NCI-H82 treated with DMSO at 0.1 percent for 48 hours (cell line): ENCODE data around the gene FAM221A.
A peak's percentile ranks its signal among the peaks of the same experiment; 100 is the strongest.
"Not testable (repeated sequence)": the region's sequence is repeated elsewhere in the genome, so short reads cannot be mapped to it uniquely, and the experiment has no call there.

Source experiments
- DNase-seq: peaks from one replicate; lab custom pipeline; 2025; ENCODE audit not compliant: unreplicated experiment; lab: John Stamatoyannopoulos, UW

Gene FAM221A

DNA sequence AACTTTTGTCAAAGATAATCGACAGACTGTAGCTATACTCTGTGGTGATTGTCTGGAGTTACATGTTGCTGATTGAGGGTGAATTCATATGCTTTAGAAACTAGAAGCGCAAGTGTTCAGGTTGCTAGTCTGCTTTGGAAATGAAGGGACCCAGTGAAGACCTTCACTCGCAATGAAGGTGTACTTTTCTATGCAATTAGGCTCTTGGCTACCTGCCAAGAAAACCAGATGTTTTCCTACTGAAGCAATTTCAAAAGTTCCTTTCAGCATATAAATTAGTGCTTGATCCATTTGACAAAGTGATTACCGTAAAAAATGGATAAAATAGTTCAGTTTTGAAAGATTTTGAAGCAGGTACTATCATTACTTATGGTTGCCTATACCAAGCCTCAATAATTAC, 20.0 kb downstream of the FAM221A start:
- no peak for DNase-seq

DNA sequence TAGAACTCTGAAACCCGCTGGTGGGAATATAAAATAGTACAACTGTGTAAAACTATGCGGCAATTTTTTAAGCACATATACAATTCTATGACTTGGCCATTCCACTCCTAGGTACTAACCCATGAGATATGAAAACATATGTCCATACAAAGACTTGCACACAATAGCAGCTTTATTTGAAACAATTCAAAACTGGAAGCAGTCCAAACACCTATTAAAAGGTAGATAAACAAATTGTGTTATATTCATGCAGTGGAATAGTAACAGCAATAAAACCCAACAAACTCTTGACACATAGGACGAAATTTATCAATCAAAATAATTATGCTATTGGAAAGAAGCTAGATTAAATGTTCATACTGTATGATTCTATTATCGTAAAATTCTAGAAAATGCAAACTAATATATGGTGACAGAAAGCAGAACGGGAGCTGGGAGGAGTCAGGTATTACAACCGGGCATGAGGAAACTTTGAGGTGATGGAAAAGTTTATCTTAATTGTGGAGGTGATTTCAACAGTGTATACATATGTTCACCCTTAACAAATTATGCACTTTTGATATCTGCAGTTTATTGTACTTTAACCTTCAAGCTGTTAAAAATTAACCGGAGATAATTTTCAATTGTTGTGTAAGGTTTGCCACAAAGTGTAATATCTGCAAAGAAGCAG, 29.2 kb downstream of the FAM221A start:
- no peak for DNase-seq

DNA sequence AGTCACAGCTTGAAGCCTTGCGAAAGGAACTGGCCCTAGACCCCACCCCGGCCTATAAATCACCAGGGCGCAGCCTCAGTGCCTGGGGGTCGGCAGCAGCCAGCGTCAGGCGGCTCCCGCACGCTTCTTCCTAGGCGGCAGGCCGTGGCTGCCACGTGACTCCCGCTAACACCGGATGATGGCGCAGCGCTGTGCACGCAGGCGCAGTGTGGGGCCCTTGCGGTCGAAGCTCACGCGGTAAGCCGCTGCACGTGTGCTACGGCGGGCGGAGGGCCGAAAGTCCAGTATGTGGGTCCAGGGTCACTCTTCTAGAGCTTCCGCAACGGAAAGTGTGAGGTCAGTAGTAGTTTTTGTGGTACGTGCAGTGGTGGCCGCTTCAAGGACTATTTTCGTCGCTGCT, 30.0 kb downstream of the FAM221A start, which contains the start of gene STK31:
STK31 (plus strand) TSS at position 220 of the 400 bp plus-strand sequence; CDS start at position 287, 67 bp downstream.
- DNase-seq, result no peak

DNA sequence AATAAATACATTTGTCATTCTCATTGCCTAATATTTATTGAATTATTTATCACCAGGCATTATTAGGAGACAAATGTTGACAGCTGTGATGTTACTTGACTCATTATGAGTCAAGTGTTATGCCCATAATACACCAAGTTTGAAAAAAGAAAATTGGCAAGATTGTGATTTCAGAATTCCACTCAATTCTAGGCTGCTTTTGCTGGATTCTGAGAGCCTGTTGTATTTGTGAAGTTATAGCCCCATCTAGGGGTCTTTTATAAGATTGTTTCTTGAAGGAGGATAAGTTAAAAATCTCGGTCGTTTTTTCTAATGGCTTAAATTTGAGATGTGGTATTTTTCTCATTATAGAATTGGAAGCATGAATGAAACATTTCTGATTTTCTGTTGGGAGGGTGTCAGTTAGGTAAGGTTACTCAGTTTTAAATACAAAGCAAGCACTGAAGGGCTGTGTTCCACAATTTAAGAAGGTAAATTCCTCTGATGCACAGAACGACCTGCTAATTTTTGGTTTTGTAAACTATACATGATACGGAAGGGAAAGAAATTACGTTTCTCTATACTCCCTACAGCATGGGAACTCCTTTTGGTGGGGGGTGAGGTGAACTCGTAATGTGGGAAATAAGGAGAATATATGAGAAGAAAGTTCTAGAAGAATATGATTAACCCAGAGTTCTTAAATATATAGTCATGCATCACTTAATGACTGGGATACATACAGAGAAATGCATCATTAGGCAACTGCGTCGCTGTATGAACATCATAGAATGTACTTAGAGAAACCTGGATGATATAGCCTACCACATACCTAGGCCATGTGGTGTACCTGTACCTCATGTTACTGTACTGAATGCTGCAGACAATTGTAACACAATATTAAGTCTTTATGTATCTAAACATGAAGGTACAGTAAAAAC, 32.6 kb downstream of the FAM221A start:
- DNase-seq, result peak; percentile 38

DNA sequence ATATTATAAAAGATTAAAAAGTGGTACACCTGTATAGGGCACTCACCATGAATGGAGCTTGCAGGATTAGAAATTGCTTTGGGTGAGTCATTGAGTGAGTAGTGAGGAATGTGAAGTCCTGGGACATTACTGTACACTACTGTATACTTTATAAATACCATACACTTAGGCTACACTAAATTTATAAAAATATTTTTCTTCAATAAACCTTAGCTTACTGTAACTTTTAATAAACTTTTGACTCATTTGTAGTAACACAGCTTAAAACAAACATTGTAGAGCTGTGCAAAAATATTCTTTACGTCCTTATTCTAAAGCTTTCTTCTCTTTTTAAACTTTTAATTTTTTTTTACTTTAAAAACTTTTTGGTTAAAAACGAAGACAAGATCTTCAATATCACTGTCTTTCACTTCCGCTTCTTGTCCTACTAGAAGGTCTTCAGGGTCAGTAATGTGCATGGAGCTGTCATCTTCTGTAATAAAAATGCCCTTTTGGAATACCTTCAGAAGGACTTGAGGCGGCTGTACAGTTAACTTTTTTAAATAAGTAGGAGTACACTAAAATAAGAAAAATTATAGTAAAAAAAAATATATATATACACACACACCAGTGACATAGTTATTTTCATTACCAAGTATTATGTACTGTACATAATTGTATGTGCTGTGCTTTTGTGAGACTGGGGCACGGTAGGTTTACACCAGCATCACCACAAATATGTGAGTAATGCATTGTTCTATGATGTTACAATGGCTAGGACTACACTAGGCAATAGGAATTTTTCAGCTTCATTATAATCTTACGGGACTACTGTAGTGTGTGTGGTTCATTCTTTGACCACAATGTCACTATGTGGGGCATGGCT, 33.5 kb downstream of the FAM221A start:
- DNase-seq, result no peak

DNA sequence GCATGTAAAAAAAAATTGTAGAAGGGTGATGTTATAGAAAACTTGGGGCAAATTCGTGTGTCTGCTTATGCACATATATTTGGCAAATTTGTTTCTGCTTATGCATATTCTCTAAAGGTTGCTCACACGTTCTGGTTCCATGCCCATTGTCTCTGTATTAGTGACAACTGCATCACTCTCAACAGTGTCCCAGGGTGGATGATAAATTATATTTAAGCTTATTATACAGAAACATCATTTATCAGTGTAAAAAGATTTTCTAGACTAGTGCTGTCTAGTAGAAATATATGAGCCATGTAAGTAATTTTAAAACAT, 34.1 kb downstream of the FAM221A start:
- no peak for DNase-seq

DNA sequence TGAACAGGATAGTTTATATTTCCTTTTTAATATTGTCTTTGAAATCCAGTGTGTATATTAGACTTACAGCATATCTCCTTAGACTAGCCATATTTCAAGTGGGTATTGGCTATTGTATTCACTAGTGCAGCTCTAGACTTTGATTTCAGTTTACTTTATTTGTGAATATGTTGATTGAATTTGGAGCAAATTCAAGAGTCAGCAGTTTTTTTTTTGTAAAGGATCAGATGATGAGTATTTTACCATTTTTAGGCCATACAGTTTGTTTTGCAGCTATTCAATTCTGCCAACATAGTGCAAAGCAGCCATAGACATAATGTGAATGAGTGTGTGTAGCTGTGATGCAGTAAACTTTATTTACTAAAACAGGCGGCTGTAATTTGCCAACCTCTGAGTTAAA, 34.6 kb downstream of the FAM221A start:
- no peak for DNase-seq

DNA sequence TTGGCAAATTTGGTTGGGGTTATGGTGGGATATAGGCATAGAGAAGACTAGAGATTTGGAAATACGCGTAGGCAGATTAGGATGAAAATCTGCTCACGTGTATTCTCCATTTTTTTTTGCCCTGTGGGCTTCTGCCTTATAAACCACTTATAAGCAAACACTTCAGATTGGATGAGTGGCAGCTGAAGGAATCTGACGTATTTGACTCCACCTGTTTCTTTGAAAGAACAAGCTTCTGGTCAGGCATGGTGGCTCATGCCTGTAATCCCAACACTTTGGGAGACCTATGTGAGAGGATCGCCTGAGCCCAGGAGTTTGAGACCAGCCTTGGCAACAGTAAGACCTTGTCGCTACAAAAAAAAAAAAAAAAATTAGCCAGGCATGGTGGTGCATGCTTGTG, 35.1 kb downstream of the FAM221A start:
- DNase-seq, result no peak

DNA sequence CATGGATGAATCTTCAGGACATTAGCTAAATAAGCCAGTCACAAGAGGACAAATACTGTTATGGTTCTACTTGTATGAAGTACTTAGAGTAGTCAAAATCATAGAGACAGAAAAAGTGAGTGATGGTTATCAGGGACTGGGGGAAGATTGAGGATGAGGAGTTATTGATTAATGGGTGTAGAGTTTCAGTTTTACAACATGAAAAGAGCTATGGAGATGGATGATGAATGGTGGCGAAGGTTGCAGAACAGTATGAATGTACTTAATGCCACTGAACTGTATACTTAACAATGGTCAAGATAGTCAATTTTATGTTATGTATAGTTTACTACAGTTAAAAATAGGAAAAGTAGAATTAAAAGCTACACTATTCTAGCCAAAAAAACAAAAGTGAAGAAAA, 37.8 kb downstream of the FAM221A start:
- no peak for DNase-seq

DNA sequence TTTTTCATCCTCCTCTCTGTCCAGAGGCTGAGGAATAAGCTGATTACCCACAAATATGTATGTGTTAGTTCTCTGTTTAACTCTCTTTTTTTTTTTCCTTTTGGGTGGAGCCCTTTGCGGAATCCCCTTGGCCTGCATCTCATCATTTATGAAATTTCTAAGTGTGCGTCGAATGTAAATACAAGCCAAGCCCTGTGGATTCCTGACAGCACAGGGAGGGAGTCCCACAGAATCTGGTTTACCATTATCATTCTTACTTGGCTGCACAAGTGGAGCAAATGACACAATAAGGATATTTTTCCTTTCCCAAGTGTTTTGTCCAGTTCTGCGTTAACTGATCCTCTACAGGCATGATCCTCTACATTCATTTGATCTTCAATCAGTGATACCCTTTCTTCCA, 41.5 kb downstream of the FAM221A start:
- DNase-seq, result no peak

DNA sequence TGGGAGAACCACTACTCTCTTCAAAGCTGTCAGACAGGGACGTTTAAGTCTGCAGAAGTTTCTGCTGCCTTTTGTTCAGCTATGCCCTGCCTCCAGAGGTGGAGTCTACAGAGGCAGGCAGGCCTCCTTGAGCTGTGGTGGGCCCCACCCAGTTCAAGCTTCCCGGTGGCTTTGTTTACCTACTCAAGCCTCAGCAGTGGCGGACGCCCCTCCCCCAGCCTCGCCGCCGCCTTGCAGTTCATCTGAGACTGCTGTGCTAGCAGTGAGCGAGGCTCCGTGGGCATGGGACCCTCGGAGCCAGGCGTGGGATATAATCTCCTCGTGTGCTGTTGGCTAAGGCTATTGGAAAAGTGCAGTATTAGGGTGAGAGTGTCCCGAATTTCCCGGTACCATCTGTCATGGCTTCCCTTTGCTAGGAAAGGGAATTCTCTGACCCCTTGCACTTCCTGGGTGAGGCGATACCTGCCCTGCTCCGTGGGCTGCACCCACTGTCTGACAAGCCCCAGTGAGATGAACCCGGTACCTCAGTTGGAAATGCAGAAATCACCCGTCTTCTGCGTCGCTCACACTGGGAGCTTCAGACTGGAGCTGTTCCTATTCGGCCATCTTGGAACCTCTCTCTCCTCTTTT, 42.7 kb downstream of the FAM221A start:
- not testable (repeated sequence) for DNase-seq

DNA sequence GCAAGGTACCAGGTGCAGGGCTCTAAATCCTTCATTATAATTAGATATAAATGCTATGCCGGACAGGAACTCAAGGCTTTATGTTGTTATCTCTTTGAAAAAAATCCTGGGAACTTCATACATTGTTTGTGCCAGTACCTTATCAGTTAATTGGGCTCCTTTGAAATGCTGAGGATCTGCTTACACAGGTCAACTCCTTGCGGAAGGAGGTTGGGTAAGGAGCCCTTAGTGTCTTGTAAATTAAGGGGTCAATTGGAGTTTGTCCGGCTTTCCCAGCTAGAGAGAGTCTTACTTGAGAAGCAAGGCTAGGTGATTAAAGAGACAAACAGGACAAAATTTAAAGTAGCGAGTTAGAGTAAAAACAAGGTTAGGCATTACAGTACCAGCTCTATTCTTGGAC, 44.1 kb downstream of the FAM221A start:
- not testable (repeated sequence) for DNase-seq

DNA sequence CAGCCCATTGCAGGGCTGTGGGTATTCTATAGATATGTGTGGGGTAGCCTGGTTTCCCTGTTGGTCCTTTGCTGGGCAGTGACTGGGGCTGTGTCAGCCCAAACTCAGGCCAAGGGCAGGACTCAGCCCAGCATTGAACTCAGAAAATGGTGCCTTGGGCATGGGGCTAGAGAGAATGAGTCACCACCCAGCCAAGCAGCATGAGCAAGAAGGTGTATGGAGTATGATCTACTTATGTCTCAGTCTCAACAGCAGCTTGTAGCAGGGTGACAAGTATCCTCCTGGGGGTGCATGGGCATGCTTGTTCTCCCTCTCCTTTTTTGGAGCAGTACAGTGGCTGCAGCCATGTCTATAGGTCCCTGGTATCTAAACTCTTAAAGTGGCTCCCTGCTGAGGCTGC, 62.1 kb downstream of the FAM221A start:
- no peak for DNase-seq

DNA sequence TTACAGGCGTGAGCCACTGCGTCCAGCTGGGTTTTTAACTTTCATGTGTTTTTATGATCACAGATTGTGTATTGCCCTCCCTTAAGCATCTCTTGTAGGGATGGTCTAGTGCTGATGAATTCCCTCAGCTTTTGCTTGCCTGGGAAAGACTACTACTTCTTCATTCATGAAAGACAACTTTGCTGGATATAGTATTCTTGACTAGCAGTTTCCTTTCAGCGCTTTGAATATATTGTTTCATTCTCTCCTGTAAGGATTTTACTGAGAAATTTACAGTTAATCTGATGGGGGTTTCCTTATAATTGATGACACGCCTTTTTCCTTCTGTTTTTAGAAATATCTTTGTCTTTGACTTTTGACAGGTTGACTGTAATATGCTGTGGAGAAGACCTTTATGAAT, 63.2 kb downstream of the FAM221A start:
- DNase-seq, result no peak

DNA sequence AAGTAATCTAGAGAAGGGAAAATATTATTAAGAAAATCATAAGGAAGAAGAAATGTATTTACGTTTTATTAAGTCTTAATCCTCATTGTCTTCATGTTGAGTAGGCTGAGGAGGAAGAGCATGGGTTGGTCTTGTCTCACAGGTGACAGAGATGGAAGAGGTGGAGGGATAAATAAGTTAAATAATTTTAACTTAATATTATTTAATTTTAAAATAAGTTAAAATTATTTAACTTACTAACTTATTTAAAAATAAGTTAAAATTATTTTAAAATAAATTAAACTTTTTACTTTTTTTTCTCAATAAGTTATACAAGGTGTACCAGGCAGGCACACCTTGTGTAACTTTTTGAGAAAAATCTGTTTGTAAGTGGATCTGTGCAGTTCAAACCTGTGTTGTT, 66.6 kb downstream of the FAM221A start:
- DNase-seq, result no peak

DNA sequence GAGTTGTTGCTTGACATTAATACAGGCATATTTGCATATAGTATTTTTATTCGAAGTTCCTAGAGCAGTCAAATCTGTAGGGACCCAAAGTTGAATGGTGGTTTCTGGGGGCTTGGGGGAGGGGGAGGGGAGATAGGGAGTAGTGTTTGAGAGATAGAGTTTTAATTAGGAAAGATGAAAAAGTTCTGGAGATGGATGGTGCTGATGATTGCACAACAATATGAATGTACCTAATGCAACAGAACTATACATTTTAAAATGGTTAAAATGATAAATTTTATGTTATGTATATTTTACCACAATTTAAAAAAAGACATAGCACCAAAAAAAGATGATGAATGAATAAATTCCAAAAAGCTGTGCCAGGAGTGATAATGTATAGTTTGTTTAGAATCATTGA, 71.9 kb downstream of the FAM221A start:
- no peak for DNase-seq
